Transverse colon (tissue), 3 donors: Measurements from ENCODE around the gene EYS.

Experiments used
- EP300 ChIP-seq: sonication (generic); formaldehyde crosslinking; IDR thresholded peaks from one replicate; pipeline ENCODE4 v1.6.1; 2017; ENCODE audit warnings: antibody characterized with exemption, low read depth
- POLR2A ChIP-seq: fragments of 450-650 bp; IDR thresholded peaks from one replicate; pipeline ENCODE4 v1.6.1; 2016; ENCODE audit warnings: antibody characterized with exemption, mild to moderate bottlenecking, moderate library complexity
- TF ChIP-seq, protein P1 (sequence below), 5 experiments: fragments of 200-600 bp in 3 of 5; fragments of 450-650 bp in 2 of 5; sonication (generic) in 3 of 5; IDR thresholded peaks; 1 replicate in 2 of 5; 2 replicates in 3 of 5; pipeline ENCODE4 v1.5.1; 2016 to 2017; ENCODE audit warnings: antibody characterized with exemption in 5 of 5, inconsistent platforms in 3 of 5, mild to moderate bottlenecking in 2 of 5, moderate library complexity in 1 of 5

DNA sequence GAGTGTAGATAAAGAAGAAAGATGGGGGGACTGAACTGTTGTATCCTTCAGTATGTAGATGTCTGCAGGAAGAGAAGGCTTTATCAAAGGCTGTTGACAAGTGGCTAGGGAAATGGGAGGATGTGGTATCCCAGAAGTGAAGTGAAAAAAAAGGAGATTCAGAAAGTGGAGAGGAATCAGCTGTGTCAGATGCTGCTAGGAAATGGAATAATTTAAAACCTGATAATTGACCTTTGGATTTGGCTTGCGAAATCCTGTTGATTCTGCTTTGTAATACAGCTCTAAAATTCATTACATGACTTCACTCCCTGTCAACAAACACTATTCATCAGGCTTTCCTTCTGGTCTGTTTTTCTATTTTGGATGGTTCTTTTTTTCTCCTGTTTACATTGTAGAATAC, 2029.7 kb downstream of the EYS start:
- no peak for TF ChIP-seq POLR2A
- TF ChIP-seq, protein P1, sequence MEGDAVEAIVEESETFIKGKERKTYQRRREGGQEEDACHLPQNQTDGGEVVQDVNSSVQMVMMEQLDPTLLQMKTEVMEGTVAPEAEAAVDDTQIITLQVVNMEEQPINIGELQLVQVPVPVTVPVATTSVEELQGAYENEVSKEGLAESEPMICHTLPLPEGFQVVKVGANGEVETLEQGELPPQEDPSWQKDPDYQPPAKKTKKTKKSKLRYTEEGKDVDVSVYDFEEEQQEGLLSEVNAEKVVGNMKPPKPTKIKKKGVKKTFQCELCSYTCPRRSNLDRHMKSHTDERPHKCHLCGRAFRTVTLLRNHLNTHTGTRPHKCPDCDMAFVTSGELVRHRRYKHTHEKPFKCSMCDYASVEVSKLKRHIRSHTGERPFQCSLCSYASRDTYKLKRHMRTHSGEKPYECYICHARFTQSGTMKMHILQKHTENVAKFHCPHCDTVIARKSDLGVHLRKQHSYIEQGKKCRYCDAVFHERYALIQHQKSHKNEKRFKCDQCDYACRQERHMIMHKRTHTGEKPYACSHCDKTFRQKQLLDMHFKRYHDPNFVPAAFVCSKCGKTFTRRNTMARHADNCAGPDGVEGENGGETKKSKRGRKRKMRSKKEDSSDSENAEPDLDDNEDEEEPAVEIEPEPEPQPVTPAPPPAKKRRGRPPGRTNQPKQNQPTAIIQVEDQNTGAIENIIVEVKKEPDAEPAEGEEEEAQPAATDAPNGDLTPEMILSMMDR (IDR thresholded peaks at IDR 0.05) = no peak
- TF ChIP-seq EP300 = no peak
